ENCODE data around the gene COL4A3.

The COL4A3 gene

GRCh38 chr2:227177592-227178336 lies 13.3 kb downstream of the COL4A3 start:
- no peak for FAIRE-seq
- no peak for TF ChIP-seq POLR2AphosphoS5 (IDR thresholded peaks at IDR 0.05; ENCODE audit: low read depth, low read length)
- TF ChIP-seq TAF1 (IDR thresholded peaks at IDR 0.05; ENCODE audit: low read depth, low read length), result no peak
- TF ChIP-seq POU2F2 (IDR thresholded peaks at IDR 0.05; ENCODE audit: low read depth, low read length), result no peak
- no peak for TF ChIP-seq SPI1 (IDR thresholded peaks at IDR 0.05; ENCODE audit: low read depth, low read length)
- no peak for TF ChIP-seq POLR2A (IDR thresholded peaks at IDR 0.05; ENCODE audit: low read depth, low read length)
- no peak for DNase-seq (ENCODE audit: insufficient read length, low spot score)

- TF ChIP-seq TAF1 (IDR thresholded peaks at IDR 0.05; ENCODE audit: low read depth, low read length) (no peak), POU2F2 (IDR thresholded peaks at IDR 0.05; ENCODE audit: low read depth, low read length) (no peak), POLR2A (IDR thresholded peaks at IDR 0.05; ENCODE audit: low read depth, low read length) (no peak), SPI1 (IDR thresholded peaks at IDR 0.05; ENCODE audit: low read depth, low read length) (no peak), PAX5 (IDR thresholded peaks at IDR 0.05; ENCODE audit: insufficient read depth, low read length, severe bottlenecking) (no peak), POLR2AphosphoS5 (IDR thresholded peaks at IDR 0.05; ENCODE audit: low read depth, low read length) (no peak)
- DNase-seq (ENCODE audit: insufficient read length, low spot score), result no peak
- no peak for FAIRE-seq
These were observed 15.7 kb downstream of the COL4A3 start for GRCh38 chr2:227179988-227180685.

GRCh38 chr2:227180770-227181169 lies 16.3 kb downstream of the COL4A3 start:
- DNase-seq (ENCODE audit: insufficient read length, low spot score), result no peak
- FAIRE-seq, result no peak
- TF ChIP-seq PAX5 (IDR thresholded peaks at IDR 0.05; ENCODE audit: insufficient read depth, low read length, severe bottlenecking) (no peak), SPI1 (IDR thresholded peaks at IDR 0.05; ENCODE audit: low read depth, low read length) (no peak), POLR2A (IDR thresholded peaks at IDR 0.05; ENCODE audit: low read depth, low read length) (no peak), TAF1 (IDR thresholded peaks at IDR 0.05; ENCODE audit: low read depth, low read length) (no peak), POU2F2 (IDR thresholded peaks at IDR 0.05; ENCODE audit: low read depth, low read length) (no peak), POLR2AphosphoS5 (IDR thresholded peaks at IDR 0.05; ENCODE audit: low read depth, low read length) (no peak)

- no peak for DNase-seq (ENCODE audit: insufficient read length, low spot score)
- TF ChIP-seq TAF1 (IDR thresholded peaks at IDR 0.05; ENCODE audit: low read depth, low read length), result no peak
- TF ChIP-seq SPI1 (IDR thresholded peaks at IDR 0.05; ENCODE audit: low read depth, low read length), result no peak
- no peak for TF ChIP-seq POLR2A (IDR thresholded peaks at IDR 0.05; ENCODE audit: low read depth, low read length)
- no peak for TF ChIP-seq PAX5 (IDR thresholded peaks at IDR 0.05; ENCODE audit: insufficient read depth, low read length, severe bottlenecking)
- no peak for TF ChIP-seq POLR2AphosphoS5 (IDR thresholded peaks at IDR 0.05; ENCODE audit: low read depth, low read length)
- no peak for TF ChIP-seq POU2F2 (IDR thresholded peaks at IDR 0.05; ENCODE audit: low read depth, low read length)
- FAIRE-seq, result no peak
These were observed 18.3 kb downstream of the COL4A3 start for GRCh38 chr2:227182765-227183164.

GRCh38 chr2:227183657-227184367 lies 19.4 kb downstream of the COL4A3 start:
- TF ChIP-seq TAF1 (IDR thresholded peaks at IDR 0.05; ENCODE audit: low read depth, low read length) (no peak), POLR2AphosphoS5 (IDR thresholded peaks at IDR 0.05; ENCODE audit: low read depth, low read length) (no peak), POU2F2 (IDR thresholded peaks at IDR 0.05; ENCODE audit: low read depth, low read length) (no peak)
- FAIRE-seq, result no peak
- DNase-seq (ENCODE audit: insufficient read length, low spot score), result no peak

GRCh38 chr2:227185615-227186232 lies 21.3 kb downstream of the COL4A3 start:
- DNase-seq (ENCODE audit: insufficient read length, low spot score) (no peak), FAIRE-seq (no peak)
- TF ChIP-seq SPI1 (IDR thresholded peaks at IDR 0.05; ENCODE audit: low read depth, low read length) (no peak), POU2F2 (IDR thresholded peaks at IDR 0.05; ENCODE audit: low read depth, low read length) (no peak), PAX5 (IDR thresholded peaks at IDR 0.05; ENCODE audit: insufficient read depth, low read length, severe bottlenecking) (no peak), POLR2A (IDR thresholded peaks at IDR 0.05; ENCODE audit: low read depth, low read length) (no peak), TAF1 (IDR thresholded peaks at IDR 0.05; ENCODE audit: low read depth, low read length) (no peak), POLR2AphosphoS5 (IDR thresholded peaks at IDR 0.05; ENCODE audit: low read depth, low read length) (no peak)

- DNase-seq (ENCODE audit: insufficient read length, low spot score) (no peak), FAIRE-seq (no peak)
- TF ChIP-seq POLR2A (IDR thresholded peaks at IDR 0.05; ENCODE audit: low read depth, low read length) (no peak), SPI1 (IDR thresholded peaks at IDR 0.05; ENCODE audit: low read depth, low read length) (no peak), TAF1 (IDR thresholded peaks at IDR 0.05; ENCODE audit: low read depth, low read length) (no peak), POU2F2 (IDR thresholded peaks at IDR 0.05; ENCODE audit: low read depth, low read length) (no peak), POLR2AphosphoS5 (IDR thresholded peaks at IDR 0.05; ENCODE audit: low read depth, low read length) (no peak), PAX5 (IDR thresholded peaks at IDR 0.05; ENCODE audit: insufficient read depth, low read length, severe bottlenecking) (no peak)
These were observed 22.3 kb downstream of the COL4A3 start for GRCh38 chr2:227186751-227187150.

- no peak for FAIRE-seq
These were observed 23.9 kb downstream of the COL4A3 start for GRCh38 chr2:227188292-227188691.

GRCh38 chr2:227191367-227191766 lies 26.9 kb downstream of the COL4A3 start:
- DNase-seq (ENCODE audit: insufficient read length, low spot score) (no peak), FAIRE-seq (no peak)
- no peak for TF ChIP-seq POLR2AphosphoS5 (IDR thresholded peaks at IDR 0.05; ENCODE audit: low read depth, low read length)
- TF ChIP-seq POLR2A (IDR thresholded peaks at IDR 0.05; ENCODE audit: low read depth, low read length), result no peak
- TF ChIP-seq PAX5 (IDR thresholded peaks at IDR 0.05; ENCODE audit: insufficient read depth, low read length, severe bottlenecking), result no peak
- no peak for TF ChIP-seq POU2F2 (IDR thresholded peaks at IDR 0.05; ENCODE audit: low read depth, low read length)
- no peak for TF ChIP-seq TAF1 (IDR thresholded peaks at IDR 0.05; ENCODE audit: low read depth, low read length)
- TF ChIP-seq SPI1 (IDR thresholded peaks at IDR 0.05; ENCODE audit: low read depth, low read length), result no peak

More at GRCh38 chr2:227188292-227188691, 23.9 kb downstream of the COL4A3 start:
- TF ChIP-seq POLR2A (IDR thresholded peaks at IDR 0.05; ENCODE audit: low read depth, low read length) (no peak), PAX5 (IDR thresholded peaks at IDR 0.05; ENCODE audit: insufficient read depth, low read length, severe bottlenecking) (no peak)
- no peak for DNase-seq (ENCODE audit: insufficient read length, low spot score)

Measured in GM12891 (cell line).